Caco-2 (cell line): ENCODE data around the gene PPP1R14B. TPM values are rescaled to one million over a fixed set of nuclear protein-coding genes. Genes with fewer than 3 reads are reported as not detected.

ENCODE experiments used
- Bru-seq: library from RNA; stranded (reverse); fragments of 400-500 nt; gene quantifications from one replicate; lab custom pipeline; 2021; lab: Mats Ljungman, UMichigan
- BruChase-seq, 2 experiments: library from RNA; stranded (reverse); fragments of 400-500 nt; gene quantifications; one replicate each; lab custom pipeline; 2021; lab: Mats Ljungman, UMichigan
- BruUV-seq: library from RNA; stranded (reverse); fragments of 400-500 nt; replicated peaks from 2 replicates; lab custom pipeline; 2021; lab: Mats Ljungman, UMichigan
- CTCF ChIA-PET: fragments of 300-600 bp; sonication (Branson Sonifier 250); formaldehyde crosslinking; loops from one replicate; lab custom pipeline; 2022; ENCODE audit warnings: antibody characterized with exemption; lab: Charles Lee
- POLR2A ChIA-PET: fragments of 300-600 bp; sonication (Branson Sonifier 250); formaldehyde crosslinking; loops from one replicate; lab custom pipeline; 2022; ENCODE audit warnings: antibody characterized with exemption; lab: Charles Lee
- DNase-seq, 2 experiments: peaks; one replicate each; pipeline versions ENCODE4 v3.0.0 to v3.0.0-alpha.2; 2020 to 2022
- H3K27me3 ChIP-seq: replicated peaks from 2 replicates; pipeline ENCODE4 v1.6.0; 2011; ENCODE audit warnings: low read length; ENCODE audit not compliant: control insufficient read depth, insufficient read depth
- H3K36me3 ChIP-seq: 2 replicates; pipeline ENCODE4 v1.5.1; 2011; ENCODE audit warnings: low read length; ENCODE audit not compliant: control insufficient read depth, insufficient read depth
- H3K4me1 ChIP-seq: fragments of 250-450 bp; sonication (Bioruptor Pico); 2 replicates; pipeline ENCODE4 v1.5.1; 2020; ENCODE audit warnings: mild to moderate bottlenecking
- H3K4me3 ChIP-seq: 2 replicates; pipeline ENCODE4 v1.5.1; 2011; ENCODE audit warnings: low read depth, mild to moderate bottlenecking, control low read depth, low read length
- H3K9me3 ChIP-seq: fragments of 250-450 bp; sonication (Bioruptor Pico); 2 replicates; pipeline ENCODE4 v1.5.1; 2020; ENCODE audit warnings: mild to moderate bottlenecking, moderate library complexity
- H3K27ac Mint-ChIP-seq: one replicate; pipeline ENCODE4 v1.8.0; 2022; ENCODE audit warnings: mixed read lengths; ENCODE audit not compliant: unreplicated experiment
- H3K27me3 Mint-ChIP-seq: one replicate; pipeline ENCODE4 v1.8.0; 2022; ENCODE audit warnings: mixed read lengths; ENCODE audit not compliant: insufficient read depth, unreplicated experiment
- H3K36me3 Mint-ChIP-seq: one replicate; pipeline ENCODE4 v1.8.0; 2022; ENCODE audit warnings: mild to moderate bottlenecking, mixed read lengths; ENCODE audit not compliant: insufficient read depth, unreplicated experiment
- H3K4me1 Mint-ChIP-seq: one replicate; pipeline ENCODE4 v1.8.0; 2022; ENCODE audit warnings: low read depth, mixed read lengths; ENCODE audit not compliant: unreplicated experiment
- H3K4me3 Mint-ChIP-seq: one replicate; pipeline ENCODE4 v1.8.0; 2022; ENCODE audit warnings: mild to moderate bottlenecking, moderate library complexity, mixed read lengths; ENCODE audit not compliant: unreplicated experiment
- H3K9me3 Mint-ChIP-seq: one replicate; pipeline ENCODE4 v1.8.0; 2022; ENCODE audit warnings: mixed read lengths; ENCODE audit not compliant: unreplicated experiment
- intact Hi-C: fragments of 100-400 bp; cut with micrococcal nuclease; formaldehyde crosslinking; loops from one replicate; pipeline ENCODE4 v1.10.0; 2022; ENCODE audit not compliant: unreplicated experiment
- long read RNA-seq: library from polyadenylated mRNA; stranded (forward); transcript quantifications from one replicate; pipeline ENCODE4 v2.0.0, GENCODE V29; 2022
- total RNA-seq: library from RNA; stranded (reverse); gene quantifications from 2 replicates; pipeline ENCODE4 v1.2.3, GENCODE V29; 2022
- TF ChIP-seq, protein P1 (sequence below), 2 experiments: fragments of 200-600 bp in 1 of 2; IDR thresholded peaks; 1 replicate in 1 of 2; 2 replicates in 1 of 2; pipeline versions ENCODE4 v1.5.1 to v1.8.0; 2011 to 2022; ENCODE audit warnings: antibody characterized with exemption in 1 of 2, control low read depth in 1 of 2, inconsistent platforms in 1 of 2, low read depth in 1 of 2, low read length in 1 of 2, mild to moderate bottlenecking in 1 of 2, moderate library complexity in 1 of 2; ENCODE audit not compliant: insufficient read depth in 1 of 2, severe bottlenecking in 1 of 2, unreplicated experiment in 1 of 2

PPP1R14B gene, protein sequence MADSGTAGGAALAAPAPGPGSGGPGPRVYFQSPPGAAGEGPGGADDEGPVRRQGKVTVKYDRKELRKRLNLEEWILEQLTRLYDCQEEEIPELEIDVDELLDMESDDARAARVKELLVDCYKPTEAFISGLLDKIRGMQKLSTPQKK
- 162 and 185 TPM in 2 replicates for total RNA-seq
- Bru-seq, nascent RNA, result percentile 72 among the genes with signal in this experiment
- BruChase-seq, experiment 1, labeled RNA remaining after a 2-hour chase, result percentile 81 among the genes with signal in this experiment
- BruChase-seq, experiment 2, labeled RNA remaining after a 6-hour chase, result percentile 92 among the genes with signal in this experiment
- long read RNA-seq, transcript PPP1R14B-201 (4 exons, 982 nt), result major isoform, 283 of 295 reads
- long read RNA-seq, partial matches to known transcripts, result 3 of 295 reads
- long read RNA-seq, other reads (novel, unspliced or antisense), result 8 of 295 reads

DNA sequence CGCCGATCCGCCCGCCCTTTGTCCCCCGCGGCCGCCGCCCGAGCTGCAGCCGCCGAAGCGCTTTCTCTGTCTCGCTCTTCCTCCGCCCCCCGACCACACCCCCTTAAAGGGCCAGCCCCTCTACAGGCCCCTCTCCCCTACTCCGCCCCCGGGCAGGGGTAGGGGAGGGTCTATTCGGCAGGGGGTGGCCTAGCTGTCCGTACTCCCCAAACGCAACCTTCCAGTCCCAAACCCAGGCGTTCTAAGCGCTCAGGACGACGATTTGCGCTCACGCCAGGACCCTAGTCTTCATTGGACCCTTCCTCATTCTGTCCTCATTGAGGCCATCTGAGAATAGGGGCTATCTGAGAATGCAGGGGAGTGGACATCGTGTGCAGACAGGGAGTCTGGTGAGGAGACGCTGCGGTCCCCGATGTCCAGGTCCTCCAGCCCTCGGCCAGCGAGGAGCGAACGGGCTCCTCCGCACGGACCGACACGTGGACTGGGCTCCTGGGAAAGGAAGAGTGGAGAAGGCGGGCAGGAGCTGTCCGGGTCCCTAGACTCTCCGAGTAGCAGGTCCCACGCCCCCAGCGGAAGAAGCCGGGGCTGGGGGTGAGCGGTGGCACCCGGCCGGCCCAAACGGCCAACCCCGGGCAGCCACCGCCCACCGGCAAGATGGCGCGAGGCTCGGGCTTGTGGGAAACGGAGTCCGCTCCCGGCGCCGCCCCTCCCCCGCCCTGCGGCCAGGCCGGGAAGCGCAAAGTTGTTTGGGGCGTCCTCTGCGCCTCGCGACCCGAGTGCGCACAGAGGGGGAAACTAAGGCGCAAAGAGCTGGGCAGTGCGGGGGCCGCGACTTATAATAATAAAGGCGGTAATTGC lies at the start of gene PPP1R14B:
Gene PPP1R14B (minus strand): TSS at position 73 of the 858 bp plus-strand sequence. CDS start 270 bp downstream, outside the sequence.
- TF ChIP-seq, protein P1, sequence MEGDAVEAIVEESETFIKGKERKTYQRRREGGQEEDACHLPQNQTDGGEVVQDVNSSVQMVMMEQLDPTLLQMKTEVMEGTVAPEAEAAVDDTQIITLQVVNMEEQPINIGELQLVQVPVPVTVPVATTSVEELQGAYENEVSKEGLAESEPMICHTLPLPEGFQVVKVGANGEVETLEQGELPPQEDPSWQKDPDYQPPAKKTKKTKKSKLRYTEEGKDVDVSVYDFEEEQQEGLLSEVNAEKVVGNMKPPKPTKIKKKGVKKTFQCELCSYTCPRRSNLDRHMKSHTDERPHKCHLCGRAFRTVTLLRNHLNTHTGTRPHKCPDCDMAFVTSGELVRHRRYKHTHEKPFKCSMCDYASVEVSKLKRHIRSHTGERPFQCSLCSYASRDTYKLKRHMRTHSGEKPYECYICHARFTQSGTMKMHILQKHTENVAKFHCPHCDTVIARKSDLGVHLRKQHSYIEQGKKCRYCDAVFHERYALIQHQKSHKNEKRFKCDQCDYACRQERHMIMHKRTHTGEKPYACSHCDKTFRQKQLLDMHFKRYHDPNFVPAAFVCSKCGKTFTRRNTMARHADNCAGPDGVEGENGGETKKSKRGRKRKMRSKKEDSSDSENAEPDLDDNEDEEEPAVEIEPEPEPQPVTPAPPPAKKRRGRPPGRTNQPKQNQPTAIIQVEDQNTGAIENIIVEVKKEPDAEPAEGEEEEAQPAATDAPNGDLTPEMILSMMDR (IDR thresholded peaks at IDR 0.05; ENCODE audit: insufficient read depth in 1 of 2, low read depth in 1 of 2, low read length in 1 of 2, severe bottlenecking in 1 of 2, unreplicated experiment in 1 of 2), result no peak
- Mint-ChIP-seq H3K27ac (peak within 1 kb of the TSS; percentile 90), H3K36me3 (peaks cover 52% of the 10 kb centered on the region), H3K4me3 (peak within 1 kb of the TSS; percentile 97), H3K27me3 (no peaks in the 10 kb centered on the region), H3K4me1 (peaks cover 20% of the 10 kb centered on the region), H3K9me3 (no peaks in the 10 kb centered on the region)
- H3K4me3 ChIP-seq, result peak within 1 kb of the TSS; percentile 91
- no peaks in the 10 kb centered on the region for H3K27me3 ChIP-seq
- peak; percentile 92 to 95 for DNase-seq
- intact Hi-C loops, result no loop called here
- no peaks in the 10 kb centered on the region for H3K9me3 ChIP-seq
- ChIA-PET POLR2A (interaction anchor here (0.5 to 2.0 kb wide), 3 partner anchors 22 to 71 kb away, joined by 3 to 22 read pairs (median 4); partner anchors contain the start of genes PRDX5 and TRMT112), CTCF (interaction anchor here (0.6 to 1.5 kb wide), 7 partner anchors 10 to 1028 kb away, joined by 3 to 5 read pairs (median 3); partner anchors contain the start of gene NAA40)
- peaks cover 32% of the 10 kb centered on the region for H3K4me1 ChIP-seq
- H3K36me3 ChIP-seq, result 0 out of 2 replicates have a peak, but pooled peaks cover 3% of the 10 kb centered on the region
- BruUV-seq, result no TSS peak

DNA sequence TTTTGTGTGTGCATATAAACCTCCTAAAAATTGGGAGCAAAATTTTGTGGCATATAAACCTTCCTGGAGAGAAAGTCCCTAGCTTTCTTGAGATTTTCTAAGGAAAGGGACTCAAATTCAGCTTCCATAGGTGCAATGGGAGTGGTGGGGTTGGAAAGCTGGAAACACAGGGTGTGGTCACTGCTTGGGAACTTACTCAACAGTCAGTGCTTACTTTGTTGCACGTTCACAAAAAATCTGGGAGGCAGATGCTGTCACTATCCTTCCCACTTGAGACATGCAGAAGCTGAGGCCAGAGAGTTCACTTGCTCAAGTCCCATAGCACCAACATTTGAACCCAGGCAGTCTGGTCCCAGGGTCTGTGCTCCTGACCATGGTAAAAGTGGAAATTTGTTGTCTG lies 49.5 kb upstream of the PPP1R14B start:
- Histone ChIP-seq H3K27me3 (peaks cover 4% of the 10 kb centered on the region), H3K36me3 (no peaks in the 10 kb centered on the region), H3K4me1 (peaks cover 11% of the 10 kb centered on the region), H3K9me3 (no peaks in the 10 kb centered on the region), H3K4me3 (no peak overlapping the region)
- TF ChIP-seq, protein P1 (IDR thresholded peaks at IDR 0.05; ENCODE audit: insufficient read depth in 1 of 2, low read depth in 1 of 2, low read length in 1 of 2, severe bottlenecking in 1 of 2, unreplicated experiment in 1 of 2), result no peak
- Mint-ChIP-seq H3K9me3 (no peaks in the 10 kb centered on the region), H3K4me3 (no peak overlapping the region), H3K27me3 (peaks cover 14% of the 10 kb centered on the region), H3K4me1 (no peaks in the 10 kb centered on the region), H3K27ac (no peak overlapping the region), H3K36me3 (peaks cover 5% of the 10 kb centered on the region)
- intact Hi-C loops, result no loop called here
- ChIA-PET POLR2A (no interaction called here), CTCF (interaction anchor here (1.6 kb wide), 1 partner anchor 9 kb away, joined by 5 read pairs; the partner anchor contains the start of gene ESRRA)
- DNase-seq, result no peak
- no TSS peak for BruUV-seq

- no peaks in the 10 kb centered on the region for H3K36me3 ChIP-seq
- H3K4me3 ChIP-seq, result no peak overlapping the region
- intact Hi-C loops, result no loop called here
- H3K4me1 Mint-ChIP-seq, result no peaks in the 10 kb centered on the region
- no peak for DNase-seq
- no peaks in the 10 kb centered on the region for H3K9me3 ChIP-seq
- TF ChIP-seq, protein P1 (IDR thresholded peaks at IDR 0.05; ENCODE audit: insufficient read depth in 1 of 2, low read depth in 1 of 2, low read length in 1 of 2, severe bottlenecking in 1 of 2, unreplicated experiment in 1 of 2), result no peak
- peaks cover 5% of the 10 kb centered on the region for H3K36me3 Mint-ChIP-seq
- peaks cover 4% of the 10 kb centered on the region for H3K27me3 ChIP-seq
- no TSS peak for BruUV-seq
- no peak overlapping the region for H3K4me3 Mint-ChIP-seq
- no peaks in the 10 kb centered on the region for H3K9me3 Mint-ChIP-seq
- peaks cover 12% of the 10 kb centered on the region for H3K4me1 ChIP-seq
- H3K27ac Mint-ChIP-seq, result no peak overlapping the region
- ChIA-PET CTCF (interaction anchor here (0.6 to 1.6 kb wide), 2 partner anchors 9 kb away, joined by 3 to 5 read pairs; partner anchors contain the start of gene ESRRA), POLR2A (no interaction called here)
- peaks cover 16% of the 10 kb centered on the region for H3K27me3 Mint-ChIP-seq
Measured at GRCh38 chr11:64295760-64296159, 49.0 kb upstream of the PPP1R14B start.
